ENCODE measurements around the gene NOX4. TPM values are rescaled to one million over a fixed set of nuclear protein-coding genes. Genes with fewer than 3 reads are reported as not detected.

The NOX4 gene
- total and polyA plus RNA-seq, 8 donors: 0.28 to 2.8 (median 0.50) TPM; not detected in 3

DNA sequence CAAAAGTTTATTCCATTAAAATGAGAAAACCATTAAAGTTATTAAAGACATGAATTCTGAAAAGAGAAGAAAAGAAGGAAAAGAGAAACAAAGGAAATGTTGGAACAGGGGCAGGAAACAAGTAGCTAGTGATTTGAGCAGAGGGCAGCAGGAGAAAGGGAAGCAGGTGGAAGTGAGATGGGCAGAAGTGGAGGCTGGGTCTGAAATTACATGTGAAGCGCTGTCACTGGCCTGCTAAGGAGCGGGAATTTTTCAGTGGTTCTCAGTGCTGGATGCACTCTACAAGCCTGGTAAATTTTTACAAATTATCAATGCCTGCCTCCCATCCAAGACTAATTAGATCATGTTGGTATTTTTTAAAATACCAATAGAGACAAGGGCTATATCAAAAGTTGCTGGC, 48.4 kb downstream of the NOX4 start:
- H3K36me3 ChIP-seq: no peaks in the 10 kb centered on the region
- H3K27ac ChIP-seq: no peak overlapping the region
- TF ChIP-seq POLR2AphosphoS5 (IDR thresholded peaks at IDR 0.05) (no peak), POLR2A (IDR thresholded peaks at IDR 0.05) (no peak), EP300 (IDR thresholded peaks at IDR 0.05) (no peak)
- TF ChIP-seq, protein P1, sequence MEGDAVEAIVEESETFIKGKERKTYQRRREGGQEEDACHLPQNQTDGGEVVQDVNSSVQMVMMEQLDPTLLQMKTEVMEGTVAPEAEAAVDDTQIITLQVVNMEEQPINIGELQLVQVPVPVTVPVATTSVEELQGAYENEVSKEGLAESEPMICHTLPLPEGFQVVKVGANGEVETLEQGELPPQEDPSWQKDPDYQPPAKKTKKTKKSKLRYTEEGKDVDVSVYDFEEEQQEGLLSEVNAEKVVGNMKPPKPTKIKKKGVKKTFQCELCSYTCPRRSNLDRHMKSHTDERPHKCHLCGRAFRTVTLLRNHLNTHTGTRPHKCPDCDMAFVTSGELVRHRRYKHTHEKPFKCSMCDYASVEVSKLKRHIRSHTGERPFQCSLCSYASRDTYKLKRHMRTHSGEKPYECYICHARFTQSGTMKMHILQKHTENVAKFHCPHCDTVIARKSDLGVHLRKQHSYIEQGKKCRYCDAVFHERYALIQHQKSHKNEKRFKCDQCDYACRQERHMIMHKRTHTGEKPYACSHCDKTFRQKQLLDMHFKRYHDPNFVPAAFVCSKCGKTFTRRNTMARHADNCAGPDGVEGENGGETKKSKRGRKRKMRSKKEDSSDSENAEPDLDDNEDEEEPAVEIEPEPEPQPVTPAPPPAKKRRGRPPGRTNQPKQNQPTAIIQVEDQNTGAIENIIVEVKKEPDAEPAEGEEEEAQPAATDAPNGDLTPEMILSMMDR (IDR thresholded peaks at IDR 0.05): no peak
- peaks cover 0 to 4% (median 0%) of the 10 kb centered on the region in 4 donors for H3K9me3 ChIP-seq
- no peaks in the 10 kb centered on the region for H3K27me3 ChIP-seq
- H3K4me3 ChIP-seq: no peak overlapping the region
- no peaks in the 10 kb centered on the region for H3K4me1 ChIP-seq
- DNase-seq: no peak
- intact Hi-C loops (cut with DNase I; ENCODE audit: low total_unique reads): no loop called here
- 75 to 87% (median 84%) methylated on average over 2 of the region's 2 CpGs for WGBS, 5 donors

GRCh38 chr11:89441606-89442005, 49.6 kb downstream of the NOX4 start:
- TF ChIP-seq POLR2A (IDR thresholded peaks at IDR 0.05) (no peak), POLR2AphosphoS5 (IDR thresholded peaks at IDR 0.05) (no peak), EP300 (IDR thresholded peaks at IDR 0.05) (no peak)
- TF ChIP-seq, protein P1 (IDR thresholded peaks at IDR 0.05): no peak
- no peak for DNase-seq
- Histone ChIP-seq H3K4me3 (no peak overlapping the region), H3K9me3 (peaks cover 0 to 2% (median 0%) of the 10 kb centered on the region in 4 donors), H3K27ac (no peak overlapping the region), H3K36me3 (no peaks in the 10 kb centered on the region), H3K4me1 (no peaks in the 10 kb centered on the region), H3K27me3 (no peaks in the 10 kb centered on the region)
- WGBS, 5 donors: 54 to 87% (median 71%) methylated on average over 1 of the region's 1 CpG
- intact Hi-C loops (cut with DNase I; ENCODE audit: low total_unique reads): no loop called here

GRCh38 chr11:89437317-89437716, 53.9 kb downstream of the NOX4 start:
- Histone ChIP-seq H3K4me1 (no peaks in the 10 kb centered on the region), H3K9me3 (no peaks in the 10 kb centered on the region), H3K36me3 (no peaks in the 10 kb centered on the region), H3K27ac (no peak overlapping the region), H3K4me3 (no peak overlapping the region), H3K27me3 (no peaks in the 10 kb centered on the region)
- intact Hi-C loops (cut with DNase I; ENCODE audit: low total_unique reads): no loop called here
- TF ChIP-seq POLR2AphosphoS5 (IDR thresholded peaks at IDR 0.05) (no peak), EP300 (IDR thresholded peaks at IDR 0.05) (no peak), POLR2A (IDR thresholded peaks at IDR 0.05) (no peak)
- TF ChIP-seq, protein P1 (IDR thresholded peaks at IDR 0.05): no peak
- DNase-seq: no peak
- 91 to 93% (median 92%) methylated on average over 1 of the region's 1 CpG for WGBS, 5 donors

DNA sequence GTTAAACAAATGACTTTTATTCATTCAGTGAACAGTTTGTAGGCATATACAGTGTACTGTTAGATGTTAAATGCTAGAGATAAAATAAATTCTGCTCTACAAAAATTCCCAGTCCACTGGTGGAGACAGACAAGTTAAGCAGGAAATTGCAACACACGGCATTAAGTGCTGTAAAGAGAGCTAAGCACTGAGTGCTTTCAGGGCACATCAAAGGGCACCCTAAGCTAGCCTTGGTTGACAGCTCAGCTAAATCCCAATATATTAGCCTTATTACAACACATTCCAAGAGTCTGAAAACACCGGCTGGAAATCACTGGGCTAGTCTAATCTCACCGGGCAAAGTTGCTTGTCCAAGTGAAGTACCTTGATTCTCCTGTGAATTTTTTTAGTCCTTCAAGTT, 55.1 kb downstream of the NOX4 start:
- intact Hi-C loops (cut with DNase I; ENCODE audit: low total_unique reads): no loop called here
- 24 to 45% (median 32%) methylated on average over 3 of the region's 3 CpGs for WGBS, 5 donors
- H3K36me3 ChIP-seq: no peaks in the 10 kb centered on the region
- no peaks in the 10 kb centered on the region for H3K27me3 ChIP-seq
- H3K4me1 ChIP-seq: no peaks in the 10 kb centered on the region
- DNase-seq: peak in 1 of 2 donors; percentile 26
- H3K9me3 ChIP-seq: no peaks in the 10 kb centered on the region
- TF ChIP-seq POLR2A (IDR thresholded peaks at IDR 0.05) (no peak), POLR2AphosphoS5 (IDR thresholded peaks at IDR 0.05) (no peak), EP300 (IDR thresholded peaks at IDR 0.05) (no peak)
- TF ChIP-seq, protein P1 (IDR thresholded peaks at IDR 0.05): no peak
- no peak overlapping the region for H3K27ac ChIP-seq
- H3K4me3 ChIP-seq: no peak overlapping the region

Data from stomach (tissue), 9 donors.